Hepatocyte (in vitro differentiated cells): ENCODE results near the gene DYNC1LI2.

Experiments used
- EZH2 ChIP-seq: fragments of 200-600 bp; sonication (generic); IDR thresholded peaks from 2 replicates; pipeline ENCODE4 v1.6.1; 2016; ENCODE audit warnings: antibody characterized with exemption, mild to moderate bottlenecking, borderline replicate concordance
- TF ChIP-seq, protein P1 (sequence below): fragments of 200-600 bp; sonication (generic); IDR thresholded peaks from 2 replicates; pipeline ENCODE4 v1.5.1; 2016; ENCODE audit warnings: antibody characterized with exemption, mild to moderate bottlenecking; ENCODE audit not compliant: poor library complexity

DNA sequence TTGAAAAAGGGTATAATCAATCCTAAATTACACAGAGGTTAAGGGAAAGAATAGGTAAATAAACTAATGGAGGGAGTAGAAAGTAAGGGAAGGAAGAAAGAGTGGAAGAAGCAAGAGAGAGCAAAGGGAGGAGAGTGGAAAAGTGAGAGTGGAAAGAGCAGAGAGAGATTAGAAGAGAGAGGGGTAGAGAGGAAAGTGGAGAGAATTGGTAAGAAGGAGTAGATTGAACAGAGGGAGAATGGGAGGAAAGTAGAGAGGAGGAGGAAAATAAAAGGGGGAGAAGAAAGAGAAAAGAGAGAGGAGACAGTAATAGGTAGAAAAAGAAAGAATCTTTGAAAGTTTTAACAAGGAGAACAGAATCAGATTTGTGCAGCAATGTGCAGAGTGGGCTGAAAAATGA lies 25.0 kb upstream of the DYNC1LI2 start:
- TF ChIP-seq, protein P1, sequence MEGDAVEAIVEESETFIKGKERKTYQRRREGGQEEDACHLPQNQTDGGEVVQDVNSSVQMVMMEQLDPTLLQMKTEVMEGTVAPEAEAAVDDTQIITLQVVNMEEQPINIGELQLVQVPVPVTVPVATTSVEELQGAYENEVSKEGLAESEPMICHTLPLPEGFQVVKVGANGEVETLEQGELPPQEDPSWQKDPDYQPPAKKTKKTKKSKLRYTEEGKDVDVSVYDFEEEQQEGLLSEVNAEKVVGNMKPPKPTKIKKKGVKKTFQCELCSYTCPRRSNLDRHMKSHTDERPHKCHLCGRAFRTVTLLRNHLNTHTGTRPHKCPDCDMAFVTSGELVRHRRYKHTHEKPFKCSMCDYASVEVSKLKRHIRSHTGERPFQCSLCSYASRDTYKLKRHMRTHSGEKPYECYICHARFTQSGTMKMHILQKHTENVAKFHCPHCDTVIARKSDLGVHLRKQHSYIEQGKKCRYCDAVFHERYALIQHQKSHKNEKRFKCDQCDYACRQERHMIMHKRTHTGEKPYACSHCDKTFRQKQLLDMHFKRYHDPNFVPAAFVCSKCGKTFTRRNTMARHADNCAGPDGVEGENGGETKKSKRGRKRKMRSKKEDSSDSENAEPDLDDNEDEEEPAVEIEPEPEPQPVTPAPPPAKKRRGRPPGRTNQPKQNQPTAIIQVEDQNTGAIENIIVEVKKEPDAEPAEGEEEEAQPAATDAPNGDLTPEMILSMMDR = no peak
- no peak for TF ChIP-seq EZH2
